H1 (cell line): ENCODE data around the gene PIK3R3. TPM values are rescaled to one million over a fixed set of nuclear protein-coding genes. Genes with fewer than 3 reads are reported as not detected.

Source experiments
- CTCF ChIA-PET: fragments of 300-600 bp; sonication (Branson Sonifier 250); formaldehyde crosslinking; loops from one replicate; lab custom pipeline; 2021; ENCODE audit not compliant: partially characterized antibody; lab: Charles Lee
- POLR2A ChIA-PET: fragments of 300-600 bp; sonication (Branson Sonifier 250); formaldehyde crosslinking; loops from one replicate; lab custom pipeline; 2021; ENCODE audit warnings: inconsistent platforms; ENCODE audit not compliant: partially characterized antibody; lab: Charles Lee
- DNase-seq, 2 experiments: peaks; one replicate each; pipeline versions ENCODE4 v3.0.0 to v3.0.0-alpha.2; 2010 to 2022; ENCODE audit warnings: low spot score in 2 of 2, low read depth in 1 of 2, mixed read lengths in 1 of 2
- FAIRE-seq: peaks from 2 replicates; lab custom pipeline; 2011; peaks lifted over from hg19 to GRCh38; lab: Jason Lieb, UNC
- H2AFZ ChIP-seq: 2 replicates; pipeline ENCODE4 v1.8.1; 2012; ENCODE audit warnings: low read length, inconsistent platforms
- H2AK5ac ChIP-seq: 2 replicates; pipeline ENCODE4 v1.6.1; 2013; ENCODE audit warnings: low read depth, low read length
- H2BK120ac ChIP-seq: replicated peaks from 2 replicates; pipeline ENCODE3; 2013; ENCODE audit warnings: low read depth, low read length, inconsistent platforms
- H2BK12ac ChIP-seq: 2 replicates; pipeline ENCODE4 v1.6.1; 2013; ENCODE audit warnings: low read depth, low read length
- H2BK15ac ChIP-seq: 2 replicates; pipeline ENCODE4 v1.6.1; 2013; ENCODE audit warnings: low read length
- H2BK20ac ChIP-seq: 2 replicates; pipeline ENCODE4 v1.6.1; 2013; ENCODE audit warnings: low read length
- H2BK5ac ChIP-seq: 2 replicates; pipeline ENCODE4 v1.6.1; 2013; ENCODE audit warnings: low read depth, low read length
- H3K14ac ChIP-seq: 2 replicates; pipeline ENCODE4 v1.6.1; 2013; ENCODE audit warnings: inconsistent platforms; ENCODE audit not compliant: insufficient read length
- H3K18ac ChIP-seq: 2 replicates; pipeline ENCODE4 v1.6.1; 2013; ENCODE audit warnings: low read length; ENCODE audit errors: extremely low read depth
- H3K23ac ChIP-seq: 2 replicates; pipeline ENCODE4 v1.6.1; 2013; ENCODE audit warnings: inconsistent platforms; ENCODE audit not compliant: insufficient read length
- H3K23me2 ChIP-seq: 2 replicates; pipeline ENCODE4 v1.6.1; 2013; ENCODE audit warnings: low read depth, low read length
- H3K27ac ChIP-seq: 2 replicates; pipeline ENCODE4 v1.6.1; 2011; ENCODE audit warnings: low read depth, low read length, inconsistent platforms
- H3K27me3 ChIP-seq, 4 experiments: replicated peaks in 1 of 4; 1 replicate in 1 of 4; 2 replicates in 3 of 4; pipeline versions ENCODE4 v1.6.1 to v1.8.1; 2011 to 2013; ENCODE audit warnings: low read length in 3 of 4, mild to moderate bottlenecking in 3 of 4, inconsistent platforms in 2 of 4, mixed read lengths in 2 of 4, moderate library complexity in 1 of 4; ENCODE audit not compliant: control insufficient read depth in 3 of 4, insufficient read depth in 3 of 4; ENCODE audit errors: extremely low read depth in 1 of 4
- H3K36me3 ChIP-seq, 4 experiments: 2 replicates each; pipeline versions ENCODE4 v1.6.1 to v1.8.1; 2011 to 2013; ENCODE audit warnings: mild to moderate bottlenecking in 4 of 4, low read length in 3 of 4, moderate library complexity in 2 of 4, control low read depth in 1 of 4, inconsistent platforms in 1 of 4; ENCODE audit not compliant: insufficient read depth in 4 of 4, control insufficient read depth in 2 of 4
- H3K4ac ChIP-seq: replicated peaks from 2 replicates; pipeline ENCODE3; 2013; ENCODE audit warnings: low read length, low read depth, mixed read lengths, inconsistent platforms; ENCODE audit not compliant: insufficient read length
- H3K4me1 ChIP-seq, 4 experiments: replicated peaks in 1 of 4; 1 replicate in 1 of 4; 2 replicates in 3 of 4; pipeline versions ENCODE4 v1.6.1 to v1.8.1; 2011 to 2013; ENCODE audit warnings: low read length in 3 of 4, inconsistent platforms in 2 of 4, mixed read lengths in 1 of 4; ENCODE audit not compliant: insufficient read depth in 4 of 4, control insufficient read depth in 3 of 4
- H3K4me2 ChIP-seq, 2 experiments: 2 replicates each; pipeline versions ENCODE4 v1.6.1 to v1.8.1; 2011 to 2013; ENCODE audit warnings: low read depth in 2 of 2, low read length in 2 of 2, control low read depth in 1 of 2, inconsistent platforms in 1 of 2, mild to moderate bottlenecking in 1 of 2; ENCODE audit not compliant: insufficient read depth in 1 of 2
- H3K4me3 ChIP-seq, 4 experiments: fragments of 200-600, 300-600 bp in 1 of 4; sonication (generic), shearing (Covaris generic), sonication (Bioruptor Twin) in 1 of 4; 2 replicates each; pipeline versions ENCODE4 v1.5.1 to v1.8.1; 2011 to 2016; ENCODE audit warnings: low read length in 4 of 4, low read depth in 3 of 4, control low read depth in 2 of 4, inconsistent platforms in 2 of 4, mild to moderate bottlenecking in 2 of 4, mixed read lengths in 1 of 4, moderate library complexity in 1 of 4; ENCODE audit not compliant: insufficient read depth in 2 of 4; ENCODE audit errors: extremely low read depth in 1 of 4
- H3K56ac ChIP-seq: replicated peaks from 2 replicates; pipeline ENCODE3; 2013; ENCODE audit warnings: low read depth, mild to moderate bottlenecking, mixed read lengths, low read length, inconsistent platforms; ENCODE audit not compliant: insufficient read length
- H3K79me1 ChIP-seq: 2 replicates; pipeline ENCODE4 v1.6.1; 2013; ENCODE audit warnings: low read depth, low read length, control low read depth
- H3K79me2 ChIP-seq, 2 experiments: 2 replicates each; pipeline versions ENCODE4 v1.6.1 to v1.8.1; 2012 to 2013; ENCODE audit warnings: low read length in 2 of 2, mild to moderate bottlenecking in 2 of 2, inconsistent platforms in 1 of 2; ENCODE audit not compliant: insufficient read depth in 2 of 2, control insufficient read depth in 1 of 2
- H3K9ac ChIP-seq, 4 experiments: replicated peaks in 1 of 4; 1 replicate in 1 of 4; 2 replicates in 3 of 4; pipeline versions ENCODE4 v1.6.1 to v1.8.1; 2011 to 2013; ENCODE audit warnings: low read depth in 3 of 4, low read length in 3 of 4, control low read depth in 2 of 4, mild to moderate bottlenecking in 2 of 4, moderate library complexity in 2 of 4, inconsistent platforms in 1 of 4; ENCODE audit errors: extremely low read depth in 1 of 4
- H3K9me3 ChIP-seq, 2 experiments: 2 replicates each; pipeline versions ENCODE4 v1.6.1 to v1.8.1; 2012 to 2013; ENCODE audit warnings: mild to moderate bottlenecking in 2 of 2, moderate library complexity in 2 of 2, control low read depth in 1 of 2, inconsistent platforms in 1 of 2, low read depth in 1 of 2, low read length in 1 of 2, mixed read lengths in 1 of 2; ENCODE audit not compliant: insufficient read depth in 2 of 2
- H4K20me1 ChIP-seq, 2 experiments: replicated peaks in 1 of 2; 2 replicates each; pipeline versions ENCODE3 to v1.8.1; 2011 to 2013; ENCODE audit warnings: inconsistent platforms in 2 of 2, low read length in 2 of 2, mild to moderate bottlenecking in 1 of 2; ENCODE audit not compliant: insufficient read depth in 2 of 2, control insufficient read depth in 1 of 2
- H4K5ac ChIP-seq: 2 replicates; pipeline ENCODE4 v1.6.1; 2013; ENCODE audit warnings: low read length, low read depth, mixed read lengths, inconsistent platforms; ENCODE audit not compliant: insufficient read length
- H4K8ac ChIP-seq: 2 replicates; pipeline ENCODE4 v1.8.0; 2013; ENCODE audit warnings: mild to moderate bottlenecking, moderate library complexity, low read length, inconsistent platforms; ENCODE audit not compliant: insufficient read depth; ENCODE audit errors: extremely low read depth
- H4K91ac ChIP-seq: replicated peaks from 2 replicates; pipeline ENCODE3; 2013; ENCODE audit warnings: low read length, mixed read lengths, inconsistent platforms; ENCODE audit not compliant: insufficient read length
- CBX5 ChIP-seq: fragments of 300-800, 300-1000 bp; sonication (generic); IDR thresholded peaks from 2 replicates; pipeline ENCODE4 v1.7.1; 2016; ENCODE audit warnings: antibody characterized with exemption, low read length, low read depth
- NANOG ChIP-seq: IDR thresholded peaks from 2 replicates; pipeline ENCODE4 v1.6.1; 2011; ENCODE audit warnings: low read length, low read depth, mild to moderate bottlenecking, inconsistent platforms; ENCODE audit not compliant: insufficient read depth, poor library complexity, severe bottlenecking
- RAD21 ChIP-seq, 2 experiments: IDR thresholded peaks in 1 of 2; conservative IDR thresholded peaks in 1 of 2; 2 replicates each; pipeline ENCODE4 v1.6.1; 2011; ENCODE audit warnings: low read depth in 2 of 2, low read length in 2 of 2, improper control_type of control experiment in 1 of 2, inconsistent platforms in 1 of 2, mild to moderate bottlenecking in 1 of 2, moderate library complexity in 1 of 2
- RXRA ChIP-seq: IDR thresholded peaks from 2 replicates; pipeline ENCODE4 v1.6.1; 2011; ENCODE audit warnings: low read depth, mild to moderate bottlenecking, low read length, moderate library complexity; ENCODE audit not compliant: insufficient read depth
- TBP ChIP-seq: IDR thresholded peaks from 2 replicates; pipeline ENCODE4 v1.6.1; 2011; ENCODE audit warnings: low read depth, low read length, improper control_type of control experiment
- ZNF274 ChIP-seq: IDR thresholded peaks from 2 replicates; pipeline ENCODE4 v1.7.0; 2012; ENCODE audit warnings: low read length, borderline replicate concordance; ENCODE audit errors: extremely low read depth
- WGBS, 2 experiments: shearing (Covaris generic) in 1 of 2; methylation state at CpG; one replicate each; pipeline versions ENCODE4 v1.1.6 to v1.1.7; 2013 to 2015; ENCODE audit warnings: low lambda C conversion rate in 2 of 2, mixed read lengths in 2 of 2, inconsistent platforms in 1 of 2, low coverage in 1 of 2, missing lambda C conversion rate in 1 of 2; ENCODE audit not compliant: insufficient replicate concordance in 2 of 2, insufficient coverage in 1 of 2, insufficient read length in 1 of 2; ENCODE audit errors: extremely low coverage in 1 of 2, missing lambda C conversion rate in 1 of 2; 5-methylcytosine and 5-hydroxymethylcytosine counted together
- polyA plus RNA-seq, 7 experiments: library from polyadenylated mRNA; depleted of rRNA in 3 of 7; stranded (reverse) in 5 of 7; unstranded in 2 of 7; fragments of >200 nt in 5 of 7; fragments of 200-250 nt in 2 of 7; gene quantifications; 1 replicate in 5 of 7; 2 replicates in 1 of 7; 4 replicates in 1 of 7; pipeline versions ENCODE4 v1.2.1 to v1.2.3, GENCODE V29; 2011 to 2013; ENCODE audit warnings: missing spikeins in 2 of 7, mixed read lengths in 2 of 7
- total RNA-seq: library from RNA; stranded (reverse); fragmentation: NEBNext Ultra II Directional; extraction: Animal tissue kit (Norgen Biotek cat#: 25700); gene quantifications from 2 replicates; pipeline ENCODE4 v1.2.1, GENCODE V29; 2021
- TF ChIP-seq, protein P1 (sequence below), 3 experiments: IDR thresholded peaks; 1 replicate in 2 of 3; 2 replicates in 1 of 3; pipeline versions ENCODE4 v1.5.1 to v1.6.1; 2011; ENCODE audit warnings: low read length in 3 of 3, mild to moderate bottlenecking in 3 of 3, inconsistent platforms in 2 of 3, low read depth in 1 of 3, moderate library complexity in 1 of 3; ENCODE audit not compliant: insufficient read depth in 1 of 3; ENCODE audit errors: control extremely low read depth in 1 of 3

Gene PIK3R3
- total and polyA plus RNA-seq, 2 of the 8 experiments (the other 6 are each of a cell fraction or from before 2014, with no cell fraction given), result 5.3 to 13.6 TPM

GRCh38 chr1:46034601-46035516 is 97.6 kb downstream of the PIK3R3 start:
- ChIA-PET POLR2A (interaction anchor here (0.6 to 1.2 kb wide), 4 partner anchors 24 to 212 kb away, joined by 3 read pairs; partner anchors contain the start of gene PIK3R3), CTCF (interaction anchor here (0.8 to 8.1 kb wide), 18 partner anchors 8 to 734 kb away, joined by 3 to 128 read pairs (median 5); no protein-coding TSS in a partner anchor)
- no peak overlapping the region for H3K9ac ChIP-seq
- H2AK5ac ChIP-seq, result no peak overlapping the region
- H2BK15ac ChIP-seq, result no peak overlapping the region
- H2BK5ac ChIP-seq, result peak overlapping the region; percentile 40; the same call in 1 of the 2 replicates
- H3K4ac ChIP-seq, result no peak overlapping the region
- H3K4me1 ChIP-seq, result no peaks in the 10 kb centered on the region
- H3K79me2 ChIP-seq, result no peaks in the 10 kb centered on the region
- H3K27me3 ChIP-seq, result no peaks in the 10 kb centered on the region
- no peak overlapping the region for H2BK20ac ChIP-seq
- H4K8ac ChIP-seq, result no peak overlapping the region
- H3K23me2 ChIP-seq, result no peaks in the 10 kb centered on the region
- H3K23ac ChIP-seq, result no peak overlapping the region
- no peaks in the 10 kb centered on the region for H3K79me1 ChIP-seq
- no peak overlapping the region for H3K4me3 ChIP-seq
- H3K56ac ChIP-seq, result no peak overlapping the region
- H3K4me2 ChIP-seq, result no peak overlapping the region
- FAIRE-seq, result no peak
- DNase-seq, result no peak
- no peak overlapping the region for H2AFZ ChIP-seq
- no peaks in the 10 kb centered on the region for H3K9me3 ChIP-seq
- peaks cover 2 to 24% (median 12%) of the 10 kb centered on the region in 4 experiments; a peak in 7 of 8 replicates for H3K36me3 ChIP-seq
- H3K14ac ChIP-seq, result no peak overlapping the region
- H4K91ac ChIP-seq, result no peak overlapping the region
- peaks cover 0 to 4% of the 10 kb centered on the region in 2 experiments for H4K20me1 ChIP-seq
- no peak overlapping the region for H4K5ac ChIP-seq
- TF ChIP-seq TBP (no peak), ZNF274 (no peak), RXRA (no peak), CBX5 (no peak), NANOG (no peak), RAD21 (IDR thresholded peaks at IDR 0.05 in 1 of 2, conservative IDR thresholded peaks at IDR 0.05 in 1 of 2; ENCODE audit: low read depth in 2 of 2, low read length in 2 of 2) (peak; percentile 32 to 55)
- TF ChIP-seq, protein P1, sequence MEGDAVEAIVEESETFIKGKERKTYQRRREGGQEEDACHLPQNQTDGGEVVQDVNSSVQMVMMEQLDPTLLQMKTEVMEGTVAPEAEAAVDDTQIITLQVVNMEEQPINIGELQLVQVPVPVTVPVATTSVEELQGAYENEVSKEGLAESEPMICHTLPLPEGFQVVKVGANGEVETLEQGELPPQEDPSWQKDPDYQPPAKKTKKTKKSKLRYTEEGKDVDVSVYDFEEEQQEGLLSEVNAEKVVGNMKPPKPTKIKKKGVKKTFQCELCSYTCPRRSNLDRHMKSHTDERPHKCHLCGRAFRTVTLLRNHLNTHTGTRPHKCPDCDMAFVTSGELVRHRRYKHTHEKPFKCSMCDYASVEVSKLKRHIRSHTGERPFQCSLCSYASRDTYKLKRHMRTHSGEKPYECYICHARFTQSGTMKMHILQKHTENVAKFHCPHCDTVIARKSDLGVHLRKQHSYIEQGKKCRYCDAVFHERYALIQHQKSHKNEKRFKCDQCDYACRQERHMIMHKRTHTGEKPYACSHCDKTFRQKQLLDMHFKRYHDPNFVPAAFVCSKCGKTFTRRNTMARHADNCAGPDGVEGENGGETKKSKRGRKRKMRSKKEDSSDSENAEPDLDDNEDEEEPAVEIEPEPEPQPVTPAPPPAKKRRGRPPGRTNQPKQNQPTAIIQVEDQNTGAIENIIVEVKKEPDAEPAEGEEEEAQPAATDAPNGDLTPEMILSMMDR (IDR thresholded peaks at IDR 0.05; ENCODE audit: control extremely low read depth in 1 of 3, insufficient read depth in 1 of 3, low read depth in 1 of 3, low read length in 3 of 3), result peak; percentile 19 to 33 (median 25)
- TF ChIP-seq, all 59 proteins: peak for 2
- no peak overlapping the region for H3K18ac ChIP-seq
- H2BK12ac ChIP-seq, result no peak overlapping the region
- H3K27ac ChIP-seq, result no peak overlapping the region
- 95% methylated on average over 26 of the region's 27 CpGs; no CpG with 5 or more reads in 1 of the 2 experiments for WGBS, 2 experiments
- no peak overlapping the region for H2BK120ac ChIP-seq
